PC-9 (cell line): Measurements from ENCODE around the gene CLEC16A. TPM values are rescaled to one million over a fixed set of nuclear protein-coding genes. Genes with fewer than 3 reads are reported as not detected.

ENCODE experiments used
- BruUV-seq: library from RNA; stranded (reverse); fragments of 400-500 nt; replicated peaks from 2 replicates; lab custom pipeline; 2021; lab: Mats Ljungman, UMichigan
- CTCF ChIA-PET: fragments of 300-600 bp; sonication (Branson Sonifier 250); formaldehyde crosslinking; loops from one replicate; lab custom pipeline; 2022; ENCODE audit warnings: antibody characterized with exemption; lab: Charles Lee
- POLR2A ChIA-PET: fragments of 300-600 bp; sonication (Branson Sonifier 250); formaldehyde crosslinking; loops from one replicate; lab custom pipeline; 2022; ENCODE audit warnings: antibody characterized with exemption; ENCODE audit not compliant: unreplicated experiment; lab: Charles Lee
- DNase-seq, 2 experiments: peaks; one replicate each; pipeline versions ENCODE4 v3.0.0 to v3.0.0-alpha.2; 2015 to 2022; ENCODE audit warnings: mixed read lengths in 1 of 2
- H2AFZ ChIP-seq: fragments of 200-600 bp; sonication (generic); 2 replicates; pipeline ENCODE4 v1.8.1; 2017; ENCODE audit warnings: antibody characterized with exemption
- H3F3A ChIP-seq: fragments of 200-600 bp; sonication (generic); 2 replicates; pipeline ENCODE4 v1.8.1; 2017; ENCODE audit warnings: antibody characterized with exemption, mild to moderate bottlenecking, low read depth; ENCODE audit not compliant: insufficient read depth
- H3K27ac ChIP-seq: fragments of 200-600 bp; sonication (generic); 2 replicates; pipeline ENCODE4 v1.6.1; 2016; ENCODE audit warnings: mixed run types
- H3K27me3 ChIP-seq: fragments of 200-600 bp; sonication (generic); 2 replicates; pipeline ENCODE4 v1.6.1; 2016; ENCODE audit warnings: low read depth, mixed run types; ENCODE audit not compliant: insufficient read depth
- H3K36me3 ChIP-seq: fragments of 200-600 bp; sonication (generic); 2 replicates; pipeline ENCODE4 v1.6.1; 2016; ENCODE audit warnings: low read depth, mixed run types
- H3K4me1 ChIP-seq: fragments of 200-600 bp; sonication (generic); replicated peaks from 2 replicates; pipeline ENCODE4 v1.6.1; 2016; ENCODE audit warnings: mixed run types; ENCODE audit not compliant: insufficient read depth
- H3K4me2 ChIP-seq: fragments of 200-600 bp; sonication (generic); 2 replicates; pipeline ENCODE4 v1.6.1; 2017; ENCODE audit warnings: mixed run types
- H3K4me3 ChIP-seq: fragments of 200-600 bp; sonication (generic); 2 replicates; pipeline ENCODE4 v1.6.1; 2016; ENCODE audit warnings: mixed run types
- H3K79me2 ChIP-seq: fragments of 200-600 bp; sonication (generic); 2 replicates; pipeline ENCODE4 v1.6.1; 2017; ENCODE audit warnings: low read depth, mixed run types
- H3K9me2 ChIP-seq: fragments of 200-600 bp; sonication (generic); 2 replicates; pipeline ENCODE4 v1.8.1; 2017; ENCODE audit warnings: mild to moderate bottlenecking; ENCODE audit not compliant: insufficient read depth
- H3K9me3 ChIP-seq: fragments of 200-600 bp; sonication (generic); 2 replicates; pipeline ENCODE4 v1.8.1; 2016; ENCODE audit warnings: low read depth; ENCODE audit not compliant: insufficient read depth
- H4K20me1 ChIP-seq: fragments of 200-600 bp; sonication (generic); 2 replicates; pipeline ENCODE4 v1.8.1; 2017; ENCODE audit not compliant: insufficient read depth
- CTCF ChIP-seq: fragments of 200-600 bp; sonication (generic); conservative IDR thresholded peaks from 2 replicates; pipeline ENCODE4 v1.6.1; 2017; ENCODE audit warnings: mixed run types, antibody characterized with exemption, mild to moderate bottlenecking, moderate library complexity
- EZH2 ChIP-seq: fragments of 200-600 bp; sonication (generic); IDR thresholded peaks from 2 replicates; pipeline ENCODE4 v1.8.0; 2017; ENCODE audit warnings: antibody characterized with exemption, low read depth
- intact Hi-C: fragments of 100-400 bp; cut with micrococcal nuclease; formaldehyde crosslinking; loops from one replicate; pipeline ENCODE4 v1.10.0; 2022; ENCODE audit not compliant: unreplicated experiment
- total RNA-seq: library from RNA; stranded (reverse); gene quantifications from 2 replicates; pipeline ENCODE4 v1.2.3, GENCODE V29; 2021

Gene CLEC16A
- total RNA-seq, 1 experiment from 2014 or later, result 34.9 TPM

- POLR2A ChIA-PET, result no interaction called here
- Histone ChIP-seq H3K9me3 (no peaks in the 10 kb centered on the region), H3K79me2 (no peaks in the 10 kb centered on the region), H3F3A (no peaks in the 10 kb centered on the region), H3K4me3 (no peak overlapping the region), H2AFZ (no peak overlapping the region), H3K9me2 (no peaks in the 10 kb centered on the region), H3K4me1 (0 out of 2 replicates have a peak, but pooled peaks cover 11% of the 10 kb centered on the region), H4K20me1 (no peaks in the 10 kb centered on the region), H3K4me2 (no peak overlapping the region), H3K36me3 (no peaks in the 10 kb centered on the region), H3K27me3 (no peaks in the 10 kb centered on the region), H3K27ac (0 out of 2 replicates have a peak overlapping the region, but pooled peaks have one; percentile 3)
- CTCF ChIA-PET, result interaction anchor here (0.5 kb wide), 1 partner anchor 78 kb away, joined by 9 read pairs; no protein-coding TSS in a partner anchor
- BruUV-seq, result no TSS peak
- intact Hi-C loops, result loop anchor here (10.0 kb wide), 1 partner anchor 198 kb away; the partner anchor contains the start of gene SOCS1
- TF ChIP-seq EZH2 (no peak), CTCF (no peak)
- DNase-seq, result no peak
Measured at GRCh38 chr16:11056090-11056992, 112.0 kb downstream of the CLEC16A start.

GRCh38 chr16:11056993-11057649 lies 112.8 kb downstream of the CLEC16A start:
- Histone ChIP-seq H3K9me3 (no peaks in the 10 kb centered on the region), H3K9me2 (no peaks in the 10 kb centered on the region), H3K79me2 (no peaks in the 10 kb centered on the region), H3K4me3 (no peak overlapping the region), H3K4me1 (0 out of 2 replicates have a peak, but pooled peaks cover 11% of the 10 kb centered on the region), H3K4me2 (no peak overlapping the region), H4K20me1 (no peaks in the 10 kb centered on the region), H3K27me3 (no peaks in the 10 kb centered on the region), H3F3A (no peaks in the 10 kb centered on the region), H2AFZ (no peak overlapping the region), H3K36me3 (no peaks in the 10 kb centered on the region), H3K27ac (0 out of 2 replicates have a peak overlapping the region, but pooled peaks have one; percentile 3)
- ChIA-PET POLR2A (no interaction called here), CTCF (no interaction called here)
- TF ChIP-seq CTCF, result no peak
- no peak for TF ChIP-seq EZH2
- DNase-seq, result no peak
- intact Hi-C loops, result loop anchor here (10.0 kb wide), 1 partner anchor 198 kb away; the partner anchor contains the start of gene SOCS1
- no TSS peak for BruUV-seq

- Histone ChIP-seq H3K9me2 (no peaks in the 10 kb centered on the region), H3K4me3 (no peak overlapping the region), H3K79me2 (no peaks in the 10 kb centered on the region), H4K20me1 (no peaks in the 10 kb centered on the region), H3K27ac (no peak overlapping the region), H3K9me3 (no peaks in the 10 kb centered on the region), H3K4me1 (0 out of 2 replicates have a peak, but pooled peaks cover 11% of the 10 kb centered on the region), H3K4me2 (no peak overlapping the region), H2AFZ (no peak overlapping the region), H3F3A (no peaks in the 10 kb centered on the region), H3K27me3 (no peaks in the 10 kb centered on the region), H3K36me3 (no peaks in the 10 kb centered on the region)
- ChIA-PET POLR2A (no interaction called here), CTCF (interaction anchor here (0.5 kb wide), 1 partner anchor 710 kb away, joined by 5 read pairs; no protein-coding TSS in a partner anchor)
- no peak for DNase-seq
- BruUV-seq, result no TSS peak
- no peak for TF ChIP-seq EZH2
- TF ChIP-seq CTCF, result no peak
- intact Hi-C loops, result loop anchor here (10.0 kb wide), 1 partner anchor 197 kb away; the partner anchor contains the start of gene SOCS1
Measured at GRCh38 chr16:11057711-11058345, 113.5 kb downstream of the CLEC16A start.
